Lung (tissue), 12 donors: ENCODE measurements around the gene GRM5. TPM values are rescaled to one million over a fixed set of nuclear protein-coding genes. Genes with fewer than 3 reads are reported as not detected.

Source experiments
- ATAC-seq: fragments of 200-7000 bp; cut with Tn5 transposase; one replicate; pipeline ENCODE4 v1.9.1; 2020; ENCODE audit warnings: moderate number of reproducible peaks; ENCODE audit not compliant: insufficient read depth, low FRiP score
- DNase-seq, 3 donors: peaks; one replicate each; pipeline ENCODE4 v3.0.0-alpha.2; 2013 to 2017
- H3K27ac ChIP-seq, 2 donors: one replicate each; pipeline ENCODE4 v1.5.1; 2013; ENCODE audit warnings: mild to moderate bottlenecking in 2 of 2, moderate library complexity in 2 of 2, control low read depth in 1 of 2, inconsistent platforms in 1 of 2, low read depth in 1 of 2, low read length in 1 of 2
- H3K27me3 ChIP-seq, 3 donors: one replicate each; pipeline ENCODE4 v1.5.1; 2013; ENCODE audit warnings: low read length in 2 of 3; ENCODE audit not compliant: control insufficient read depth in 3 of 3, insufficient read depth in 3 of 3
- H3K36me3 ChIP-seq, 4 donors: one replicate each; pipeline ENCODE4 v1.5.1; 2013; ENCODE audit warnings: low read length in 4 of 4, mild to moderate bottlenecking in 1 of 4, moderate library complexity in 1 of 4; ENCODE audit not compliant: control insufficient read depth in 4 of 4, insufficient read depth in 4 of 4
- H3K4me1 ChIP-seq, 5 donors: one replicate each; pipeline ENCODE4 v1.5.1; 2013; ENCODE audit warnings: low read length in 5 of 5, mild to moderate bottlenecking in 2 of 5, moderate library complexity in 1 of 5; ENCODE audit not compliant: control insufficient read depth in 5 of 5, insufficient read depth in 5 of 5
- H3K4me3 ChIP-seq: one replicate; pipeline ENCODE4 v1.5.1; 2013; ENCODE audit warnings: mild to moderate bottlenecking, control low read depth, moderate library complexity
- H3K9ac ChIP-seq, 2 donors: one replicate each; pipeline ENCODE4 v1.5.1; 2013; ENCODE audit warnings: low read length in 2 of 2, control low read depth in 1 of 2; ENCODE audit not compliant: insufficient read depth in 1 of 2
- H3K9me3 ChIP-seq, 4 donors: one replicate each; pipeline ENCODE4 v1.5.1; 2013; ENCODE audit warnings: low read length in 3 of 4, mild to moderate bottlenecking in 1 of 4, moderate library complexity in 1 of 4; ENCODE audit not compliant: control insufficient read depth in 4 of 4, insufficient read depth in 3 of 4
- CTCF ChIP-seq: IDR thresholded peaks from 2 replicates; pipeline ENCODE4 v1.5.1; 2012; ENCODE audit warnings: mild to moderate bottlenecking; ENCODE audit errors: control extremely low read depth, extremely low read depth
- WGBS, 2 donors: extraction: QIAGEN DNeasy Blood & Tissue Kit; methylation state at CpG; one replicate each; pipeline ENCODE4 v1.1.7; 2013; 5-methylcytosine and 5-hydroxymethylcytosine counted together
- polyA plus RNA-seq, 2 donors: library from polyadenylated mRNA; stranded (reverse); fragments of 200-250 nt; gene quantifications; one replicate each; pipeline ENCODE4 v1.2.1, GENCODE V29; 2013
- total RNA-seq, 2 donors: library from RNA; depleted of rRNA in 1 of 2; stranded (reverse); fragments of >200 nt in 1 of 2; gene quantifications; one replicate each; pipeline ENCODE4 v1.2.1, GENCODE V29; 2014 to 2021
- donor health status: control.
- donor health status: control.
- donor health status: Bipolar disorder and iron deficiency.
- donor health status: healthy.
- donor health status: DM: yes; HTN: yes; CAD: no.

GRM5 gene
- total and polyA plus RNA-seq, 4 donors, result 0.02 to 1.2 (median 0.35) TPM

- TF ChIP-seq CTCF, result no peak
- H3K27ac ChIP-seq, result no peak overlapping the region
- no peaks in the 10 kb centered on the region for H3K36me3 ChIP-seq
- H3K27me3 ChIP-seq, result no peaks in the 10 kb centered on the region
- DNase-seq, result peak in 2 of 3 donors; percentile 81 to 83
- WGBS, 2 donors, result 88 to 91% methylated on average over 3 of the region's 3 CpGs
- no peak overlapping the region for H3K4me3 ChIP-seq
- H3K9ac ChIP-seq, result no peak overlapping the region
- no peaks in the 10 kb centered on the region for H3K9me3 ChIP-seq
- no peak for ATAC-seq
- H3K4me1 ChIP-seq, result peaks cover 0 to 13% (median 3%) of the 10 kb centered on the region in 5 donors
Observed at GRCh38 chr11:88603091-88603867, 462.5 kb downstream of the GRM5 start.

GRCh38 chr11:88597387-88597786 lies 468.4 kb downstream of the GRM5 start:
- peaks cover 0 to 3% (median 0%) of the 10 kb centered on the region in 4 donors for H3K9me3 ChIP-seq
- 52 to 78% methylated on average over 2 of the region's 2 CpGs for WGBS, 2 donors
- no peak overlapping the region for H3K27ac ChIP-seq
- no peak for DNase-seq
- no peak overlapping the region for H3K9ac ChIP-seq
- no peaks in the 10 kb centered on the region for H3K4me1 ChIP-seq
- no peak for TF ChIP-seq CTCF
- no peaks in the 10 kb centered on the region for H3K27me3 ChIP-seq
- H3K4me3 ChIP-seq, result no peak overlapping the region
- no peaks in the 10 kb centered on the region for H3K36me3 ChIP-seq
- ATAC-seq, result no peak

GRCh38 chr11:88596786-88597185 lies 469.0 kb downstream of the GRM5 start:
- H3K27ac ChIP-seq, result no peak overlapping the region
- 87 to 91% methylated on average over 2 of the region's 2 CpGs for WGBS, 2 donors
- ATAC-seq, result no peak
- no peaks in the 10 kb centered on the region for H3K36me3 ChIP-seq
- peaks cover 0 to 3% (median 0%) of the 10 kb centered on the region in 4 donors for H3K9me3 ChIP-seq
- no peak overlapping the region for H3K9ac ChIP-seq
- DNase-seq, result no peak
- no peaks in the 10 kb centered on the region for H3K27me3 ChIP-seq
- no peak overlapping the region for H3K4me3 ChIP-seq
- no peak for TF ChIP-seq CTCF
- H3K4me1 ChIP-seq, result no peaks in the 10 kb centered on the region
